HG03571 (cell line): Measurements from ENCODE around the gene PCDH9.

Experiments used
- ATAC-seq: cut with Tn5 transposase; IDR thresholded peaks from one replicate; pipeline ENCODE4 v1.9.1; 2021; ENCODE audit not compliant: unreplicated experiment

The PCDH9 gene

GRCh38 chr13:66367356-66367755 lies 862.8 kb downstream of the PCDH9 start:
- ATAC-seq, result no peak

- no peak for ATAC-seq
Observed at GRCh38 chr13:66365101-66365500, 865.0 kb downstream of the PCDH9 start.

GRCh38 chr13:66364346-66364745 lies 865.8 kb downstream of the PCDH9 start:
- ATAC-seq, result no peak

GRCh38 chr13:66362485-66362884 lies 867.7 kb downstream of the PCDH9 start:
- no peak for ATAC-seq

GRCh38 chr13:66359910-66360552 lies 870.1 kb downstream of the PCDH9 start:
- no peak for ATAC-seq

- no peak for ATAC-seq
Observed at GRCh38 chr13:66359393-66359792, 870.7 kb downstream of the PCDH9 start.

GRCh38 chr13:66358564-66358963 lies 871.6 kb downstream of the PCDH9 start:
- no peak for ATAC-seq

GRCh38 chr13:66357463-66357862 lies 872.7 kb downstream of the PCDH9 start:
- no peak for ATAC-seq

GRCh38 chr13:66354879-66355751 lies 875.0 kb downstream of the PCDH9 start:
- no peak for ATAC-seq

GRCh38 chr13:66353664-66354063 lies 876.5 kb downstream of the PCDH9 start:
- no peak for ATAC-seq

- no peak for ATAC-seq
Observed at GRCh38 chr13:66349966-66350365, 880.2 kb downstream of the PCDH9 start.

- no peak for ATAC-seq
Observed at GRCh38 chr13:66348745-66349690, 881.1 kb downstream of the PCDH9 start.

- no peak for ATAC-seq
Observed at GRCh38 chr13:66347486-66348117, 882.5 kb downstream of the PCDH9 start.

- ATAC-seq, result no peak
Observed at GRCh38 chr13:66345971-66346370, 884.2 kb downstream of the PCDH9 start.

GRCh38 chr13:66345518-66345810 lies 884.7 kb downstream of the PCDH9 start:
- ATAC-seq, result no peak

- no peak for ATAC-seq
Observed at GRCh38 chr13:66344805-66345517, 885.2 kb downstream of the PCDH9 start.

- no peak for ATAC-seq
Observed at GRCh38 chr13:66343224-66343828, 886.8 kb downstream of the PCDH9 start.

GRCh38 chr13:66341635-66342377 lies 888.3 kb downstream of the PCDH9 start:
- no peak for ATAC-seq

GRCh38 chr13:66339214-66339613 lies 890.9 kb downstream of the PCDH9 start:
- ATAC-seq, result no peak
